HG03025 (cell line): Measurements from ENCODE around the gene CYP3A4.
"Not testable (repeated sequence)": the region's sequence is repeated elsewhere in the genome, so short reads cannot be mapped to it uniquely, and the experiment has no call there.

Experiments
- ATAC-seq: cut with Tn5 transposase; IDR thresholded peaks from one replicate; pipeline ENCODE4 v1.9.1; 2021; ENCODE audit warnings: mild to moderate bottlenecking, moderate library complexity; ENCODE audit not compliant: unreplicated experiment, low FRiP score

The CYP3A4 gene

GRCh38 chr7:99784007-99784406, at the start of gene CYP3A4:
Gene CYP3A4 (minus strand): TSS chr7:99784184. CDS start chr7:99784081, 103 bp downstream.
- ATAC-seq = no peak

GRCh38 chr7:99833289-99833877, 49.4 kb upstream of the CYP3A4 start:
- ATAC-seq = no peak

- ATAC-seq = no peak
Observed at GRCh38 chr7:99831595-99831994, 47.6 kb upstream of the CYP3A4 start.

GRCh38 chr7:99829524-99830160, 45.7 kb upstream of the CYP3A4 start:
- no peak for ATAC-seq

GRCh38 chr7:99828811-99829210, 44.8 kb upstream of the CYP3A4 start:
- no peak for ATAC-seq

- no peak for ATAC-seq
Observed at GRCh38 chr7:99827040-99827778, 43.2 kb upstream of the CYP3A4 start.

- no peak for ATAC-seq
Observed at GRCh38 chr7:99825873-99826272, 41.9 kb upstream of the CYP3A4 start.

GRCh38 chr7:99825452-99825851, 41.5 kb upstream of the CYP3A4 start:
- no peak for ATAC-seq

GRCh38 chr7:99824091-99824490, 40.1 kb upstream of the CYP3A4 start:
- no peak for ATAC-seq

GRCh38 chr7:99822731-99823718, 39.0 kb upstream of the CYP3A4 start:
- ATAC-seq = no peak

GRCh38 chr7:99820408-99821027, 36.5 kb upstream of the CYP3A4 start:
- no peak for ATAC-seq

- no peak for ATAC-seq
Observed at GRCh38 chr7:99808766-99809165, 24.8 kb upstream of the CYP3A4 start.

- no peak for ATAC-seq
Observed at GRCh38 chr7:99806839-99807478, 23.0 kb upstream of the CYP3A4 start.

- no peak for ATAC-seq
Observed at GRCh38 chr7:99805641-99806040, 21.7 kb upstream of the CYP3A4 start.

GRCh38 chr7:99803118-99803517, 19.1 kb upstream of the CYP3A4 start:
- ATAC-seq = not testable (repeated sequence)

- not testable (repeated sequence) for ATAC-seq
Observed at GRCh38 chr7:99801407-99801806, 17.4 kb upstream of the CYP3A4 start.

GRCh38 chr7:99798972-99799371, 15.0 kb upstream of the CYP3A4 start:
- no peak for ATAC-seq

GRCh38 chr7:99795864-99796263, 11.9 kb upstream of the CYP3A4 start:
- not testable (repeated sequence) for ATAC-seq
